HG03066 (cell line): ENCODE measurements around the gene KRT86.

Experiments used
- ATAC-seq: cut with Tn5 transposase; IDR thresholded peaks from one replicate; pipeline ENCODE4 v1.9.1; 2021; ENCODE audit warnings: low read depth; ENCODE audit not compliant: unreplicated experiment

KRT86 gene

GRCh38 chr12:52274521-52275120 lies at the start of gene KRT86:
KRT86 (plus strand) TSS chr12:52274645; CDS start chr12:52301917, 27,272 bp downstream.
- ATAC-seq, result no peak

DNA sequence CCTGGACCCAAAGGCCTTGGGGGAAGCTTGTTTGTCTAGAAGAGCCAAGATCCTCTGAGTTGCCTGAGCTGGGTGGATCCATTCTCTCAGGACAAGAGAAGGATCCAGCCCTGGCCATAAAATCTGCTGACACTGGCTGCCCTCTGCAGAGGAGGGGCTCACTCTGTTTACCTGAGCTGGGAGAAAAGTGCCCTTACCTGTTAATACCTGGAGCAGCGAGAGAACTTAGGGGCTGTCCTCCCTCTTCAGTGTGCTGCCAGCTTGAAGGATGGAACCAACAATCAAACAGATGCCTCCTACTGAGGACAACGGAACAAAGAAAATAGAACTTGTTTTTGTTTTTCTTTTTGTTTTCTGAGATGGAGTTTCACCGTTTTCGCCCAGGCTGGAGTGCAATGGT lies 48.7 kb upstream of the KRT86 start:
- no peak for ATAC-seq

DNA sequence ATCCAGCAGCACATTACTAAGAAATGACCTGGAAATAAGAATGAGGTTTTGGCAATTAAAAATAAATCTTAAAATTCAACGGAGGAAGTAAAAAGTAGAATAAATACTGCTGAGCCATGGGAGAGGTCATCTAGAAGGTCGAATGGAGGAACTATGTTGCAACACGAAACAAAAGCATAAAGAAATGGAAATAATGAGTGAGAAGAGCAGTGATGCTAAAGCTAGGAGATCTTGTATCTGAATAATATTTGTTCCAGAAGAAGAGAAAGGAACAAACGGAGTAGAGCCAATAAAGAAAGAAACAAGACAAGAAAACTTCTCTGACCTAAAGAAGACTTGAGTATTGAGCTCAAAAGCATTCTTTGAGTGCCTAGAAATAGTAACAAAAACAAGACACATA lies 48.0 kb upstream of the KRT86 start:
- ATAC-seq, result no peak

GRCh38 chr12:52227606-52228166 lies 46.8 kb upstream of the KRT86 start:
- ATAC-seq, result no peak

GRCh38 chr12:52228366-52228765 lies 46.1 kb upstream of the KRT86 start:
- no peak for ATAC-seq

- no peak for ATAC-seq
Observed at GRCh38 chr12:52228931-52229330, 45.5 kb upstream of the KRT86 start.

DNA sequence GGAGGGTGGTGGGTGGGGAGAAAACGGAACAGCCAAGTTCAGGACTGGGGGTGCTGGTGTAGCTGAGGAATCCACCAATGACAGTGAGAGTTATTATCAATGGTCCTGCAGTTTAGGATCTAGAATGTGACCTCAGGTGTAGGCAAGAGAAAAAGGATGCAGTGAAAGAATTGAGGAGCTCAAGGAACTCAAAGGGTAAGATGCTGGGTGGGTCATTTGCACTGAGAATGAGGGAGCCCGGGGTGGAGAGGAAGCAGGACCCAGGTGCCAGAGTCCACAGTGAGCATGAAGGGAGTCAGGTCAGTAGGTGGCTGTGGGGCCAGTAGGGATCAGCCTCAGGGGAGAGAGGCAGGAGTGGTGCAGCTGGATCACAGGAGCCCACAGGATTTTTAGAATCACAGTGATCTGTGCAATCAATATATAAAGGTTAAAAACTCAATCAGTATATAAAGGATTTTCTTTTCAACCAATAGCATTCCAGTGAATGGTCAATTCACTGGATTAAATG lies 44.6 kb upstream of the KRT86 start:
- ATAC-seq, result no peak

DNA sequence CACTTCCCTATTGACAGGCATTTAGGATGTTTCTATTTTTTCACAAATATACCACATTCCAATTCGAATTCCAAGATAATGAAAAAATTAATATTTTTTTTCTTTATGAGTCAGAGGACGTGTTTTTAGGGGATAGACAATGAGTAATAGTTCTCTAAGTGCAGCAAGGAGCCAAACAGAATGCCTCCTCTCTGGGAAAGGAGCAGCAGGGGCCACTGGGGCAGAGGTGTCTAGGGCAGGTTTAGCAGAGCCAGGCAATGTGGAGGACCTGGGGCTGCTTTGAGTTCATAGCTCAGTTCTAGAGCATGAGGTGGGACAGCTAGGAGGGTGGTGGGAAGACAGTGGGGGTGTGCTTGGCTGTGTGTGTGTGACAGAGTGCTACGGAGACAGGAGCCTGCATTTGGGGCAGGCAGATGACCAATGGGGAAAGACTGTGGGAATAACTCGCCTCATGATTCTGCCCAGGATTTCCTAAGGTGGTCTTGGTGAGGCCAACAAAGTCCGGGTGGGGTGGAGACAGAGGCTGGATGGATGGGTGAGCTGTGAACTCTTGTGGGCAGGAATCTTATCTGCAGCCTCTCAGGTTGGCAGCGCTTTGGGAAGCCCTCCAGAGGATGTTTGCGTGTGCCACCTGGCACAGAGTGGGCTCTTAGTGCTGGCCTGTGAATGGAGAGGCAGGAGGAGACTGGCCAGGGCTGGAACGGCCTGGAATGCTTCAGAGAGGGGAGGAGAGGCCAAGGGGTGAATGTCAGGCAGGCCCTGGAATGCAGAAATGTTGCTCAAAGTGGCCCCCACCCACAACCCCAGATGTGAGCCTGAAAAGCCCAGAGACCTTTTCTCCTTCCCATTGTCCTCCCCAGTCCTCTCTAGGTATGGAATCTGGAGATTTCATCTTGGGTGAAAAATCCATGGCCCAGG lies 43.8 kb upstream of the KRT86 start:
- ATAC-seq, result no peak

- no peak for ATAC-seq
Observed at GRCh38 chr12:52231305-52232202, 42.9 kb upstream of the KRT86 start.

GRCh38 chr12:52232203-52232673 lies 42.2 kb upstream of the KRT86 start:
- no peak for ATAC-seq

DNA sequence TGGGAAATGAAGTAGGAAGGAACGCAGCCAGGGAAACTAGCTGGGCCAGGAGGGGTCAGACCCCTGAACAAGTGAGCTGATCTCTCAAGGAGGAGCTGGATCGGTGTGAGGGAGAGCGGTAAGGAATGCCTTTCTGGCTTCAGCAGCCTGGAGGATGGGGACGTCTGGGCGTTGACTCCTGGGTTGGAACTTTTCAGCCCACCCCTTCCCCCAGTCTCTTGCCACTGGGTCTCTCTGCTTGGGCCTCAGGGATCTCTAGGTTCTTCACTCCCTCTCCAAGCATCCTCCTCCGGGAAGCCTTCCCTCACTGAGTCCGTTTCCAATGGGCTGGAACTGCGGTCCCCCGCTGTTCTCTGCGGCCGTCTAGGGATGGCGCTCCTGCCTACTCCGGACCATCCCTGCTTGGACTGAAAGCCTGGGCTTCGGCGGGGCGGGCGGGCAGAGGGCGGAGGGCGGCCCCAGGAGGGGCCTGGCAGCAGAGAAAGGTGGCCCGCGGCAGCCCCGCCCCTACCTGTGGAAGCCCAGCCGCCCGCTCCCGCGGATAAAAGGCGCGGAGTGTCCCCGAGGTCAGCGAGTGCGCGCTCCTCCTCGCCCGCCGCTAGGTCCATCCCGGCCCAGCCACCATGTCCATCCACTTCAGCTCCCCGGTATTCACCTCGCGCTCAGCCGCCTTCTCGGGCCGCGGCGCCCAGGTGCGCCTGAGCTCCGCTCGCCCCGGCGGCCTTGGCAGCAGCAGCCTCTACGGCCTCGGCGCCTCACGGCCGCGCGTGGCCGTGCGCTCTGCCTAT lies 41.6 kb upstream of the KRT86 start, which contains the start of gene KRT7:
TSS of gene KRT7 (plus strand) at position 570 of the 788 bp plus-strand sequence. CDS start at position 624, 54 bp downstream.
- no peak for ATAC-seq

- no peak for ATAC-seq
Observed at GRCh38 chr12:52233462-52234207, 40.8 kb upstream of the KRT86 start.

DNA sequence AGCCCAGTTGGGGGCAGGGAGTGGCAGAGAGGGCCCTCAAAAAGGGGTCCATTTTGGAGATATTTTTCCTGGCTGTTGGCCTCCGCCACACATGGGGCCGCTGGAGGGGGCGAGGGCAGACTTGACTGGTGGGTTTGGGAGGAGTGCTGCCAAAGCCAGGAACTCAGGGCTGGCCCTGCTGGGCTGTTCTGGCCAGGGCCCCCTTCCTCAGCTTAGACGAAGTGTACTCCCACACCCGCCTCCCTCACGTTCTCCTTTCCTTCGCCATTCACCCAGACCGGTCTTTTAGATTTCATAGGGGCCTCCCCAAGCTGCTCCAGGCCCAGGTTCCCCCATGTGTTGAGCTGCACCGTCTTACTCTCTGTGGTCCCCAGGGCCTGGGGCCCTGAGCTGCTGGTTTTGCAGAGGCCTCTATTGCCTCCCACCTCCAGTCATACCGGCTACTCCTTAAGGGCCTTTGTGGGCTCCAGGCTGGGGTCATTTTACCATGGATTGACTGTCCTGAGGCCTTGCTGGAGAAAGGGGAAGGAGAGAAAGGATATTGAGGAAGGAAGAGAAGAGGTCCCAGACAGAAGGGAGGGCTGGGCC lies 40.1 kb upstream of the KRT86 start:
- ATAC-seq, result no peak

DNA sequence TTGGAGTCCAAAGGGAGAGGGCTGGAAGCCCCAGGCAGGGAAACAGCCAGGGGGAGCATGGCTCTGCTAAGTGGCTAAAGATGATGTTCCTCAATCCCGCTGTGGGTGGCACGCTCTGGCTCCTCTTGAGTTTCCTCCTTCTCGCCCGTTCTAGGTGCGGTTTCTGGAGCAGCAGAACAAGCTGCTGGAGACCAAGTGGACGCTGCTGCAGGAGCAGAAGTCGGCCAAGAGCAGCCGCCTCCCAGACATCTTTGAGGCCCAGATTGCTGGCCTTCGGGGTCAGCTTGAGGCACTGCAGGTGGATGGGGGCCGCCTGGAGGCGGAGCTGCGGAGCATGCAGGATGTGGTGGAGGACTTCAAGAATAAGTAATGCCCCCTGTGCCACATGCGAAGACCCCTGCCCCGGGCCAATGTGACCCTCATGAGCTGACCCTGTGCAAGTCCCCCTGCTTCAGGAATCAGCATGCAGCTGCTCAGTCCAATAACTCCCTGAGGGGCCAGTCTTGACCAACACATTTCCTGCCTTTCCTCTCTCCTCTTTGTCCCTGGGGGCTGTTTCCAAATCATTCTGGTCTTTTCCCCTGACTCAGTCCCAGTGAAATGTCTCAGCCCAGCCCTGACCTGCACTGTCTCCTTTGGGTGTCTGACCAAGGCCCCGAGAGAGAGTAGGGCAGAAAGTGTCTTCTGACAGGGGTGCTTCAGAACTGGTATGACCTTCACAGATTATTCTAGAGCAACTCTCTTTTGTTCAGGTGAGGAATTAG lies 39.3 kb upstream of the KRT86 start:
- no peak for ATAC-seq

DNA sequence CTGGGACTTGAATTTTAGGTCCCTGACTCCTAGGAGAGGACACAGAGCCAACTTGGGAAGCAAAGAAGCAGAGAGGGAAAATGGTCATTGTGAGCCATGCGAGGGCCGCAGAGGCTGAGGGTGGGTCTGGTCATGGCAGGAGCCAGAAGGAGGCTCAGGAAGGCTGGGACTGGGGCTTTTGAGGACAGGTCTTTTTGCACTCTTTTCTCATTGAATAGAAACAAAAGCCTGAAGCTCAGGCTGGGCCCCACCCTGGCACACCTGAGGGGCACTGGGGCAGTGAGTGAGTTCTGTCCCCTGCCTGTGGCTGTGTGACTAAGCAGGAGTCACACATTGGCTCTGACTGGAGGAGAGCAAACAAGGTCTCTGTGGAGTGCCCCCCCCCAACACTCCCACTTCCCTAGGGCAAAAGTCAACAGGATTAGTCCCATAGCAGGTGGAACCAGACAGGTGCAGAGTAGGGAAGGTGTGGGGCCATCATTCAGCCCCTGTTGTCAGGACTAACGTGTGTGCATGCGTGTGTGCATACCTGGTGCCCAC lies 38.6 kb upstream of the KRT86 start:
- ATAC-seq, result no peak

- no peak for ATAC-seq
Observed at GRCh38 chr12:52236386-52237050, 37.9 kb upstream of the KRT86 start.
